GM18867 (cell line): ENCODE measurements around the gene PDGFD.
A peak's percentile ranks its signal among the peaks of the same experiment; 100 is the strongest.

Experiments used
- ATAC-seq: cut with Tn5 transposase; IDR thresholded peaks from one replicate; pipeline ENCODE4 v1.9.1; 2021; ENCODE audit warnings: mild to moderate bottlenecking, moderate library complexity; ENCODE audit not compliant: unreplicated experiment

The PDGFD gene

DNA sequence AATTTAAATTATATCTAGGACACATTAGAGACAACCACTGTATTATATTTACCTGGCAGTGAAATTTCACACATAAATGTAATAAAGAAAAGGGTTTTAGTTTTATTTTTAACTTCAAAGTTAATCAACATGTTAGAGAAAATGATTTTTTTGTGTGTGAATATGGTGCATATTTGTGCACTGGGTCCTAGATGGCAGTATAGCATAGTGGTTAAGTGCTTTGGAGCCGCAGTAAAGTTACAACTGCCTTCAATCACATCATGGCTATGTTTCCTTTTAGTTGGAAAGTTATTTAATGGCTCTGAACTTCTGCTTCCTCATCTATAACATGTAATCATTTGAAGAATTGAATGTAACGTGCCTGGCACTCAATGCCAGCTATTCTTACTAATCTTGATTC lies 236.4 kb downstream of the PDGFD start:
- peak; percentile 23 for ATAC-seq

- no peak for ATAC-seq
Observed at GRCh38 chr11:103926990-103927389, 237.0 kb downstream of the PDGFD start.

- ATAC-seq, result no peak
Observed at GRCh38 chr11:103924166-103925013, 239.6 kb downstream of the PDGFD start.

DNA sequence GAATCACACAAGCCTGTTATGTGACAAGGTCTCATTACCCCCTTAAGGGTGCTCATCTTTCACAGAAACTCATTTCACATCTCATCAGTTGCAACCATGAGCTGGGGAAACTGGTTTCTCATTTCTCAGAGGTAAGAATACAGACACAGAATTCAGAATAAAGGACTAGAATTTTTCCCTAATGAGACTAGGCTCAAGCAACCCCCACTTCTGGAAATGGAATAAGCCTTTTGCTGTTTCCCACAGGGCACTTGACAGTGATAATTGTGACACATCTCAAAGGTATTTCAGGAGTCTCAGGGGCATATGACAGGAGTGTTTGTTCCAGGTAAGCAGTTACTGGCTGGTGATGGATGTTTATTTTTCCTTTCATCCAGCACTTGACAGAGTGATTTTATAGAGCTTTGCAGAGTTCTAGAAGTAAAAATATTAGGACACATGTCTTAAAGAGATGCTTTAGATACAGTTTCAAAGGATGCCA lies 240.5 kb downstream of the PDGFD start:
- no peak for ATAC-seq

GRCh38 chr11:103920933-103921332 lies 243.0 kb downstream of the PDGFD start:
- ATAC-seq, result no peak

DNA sequence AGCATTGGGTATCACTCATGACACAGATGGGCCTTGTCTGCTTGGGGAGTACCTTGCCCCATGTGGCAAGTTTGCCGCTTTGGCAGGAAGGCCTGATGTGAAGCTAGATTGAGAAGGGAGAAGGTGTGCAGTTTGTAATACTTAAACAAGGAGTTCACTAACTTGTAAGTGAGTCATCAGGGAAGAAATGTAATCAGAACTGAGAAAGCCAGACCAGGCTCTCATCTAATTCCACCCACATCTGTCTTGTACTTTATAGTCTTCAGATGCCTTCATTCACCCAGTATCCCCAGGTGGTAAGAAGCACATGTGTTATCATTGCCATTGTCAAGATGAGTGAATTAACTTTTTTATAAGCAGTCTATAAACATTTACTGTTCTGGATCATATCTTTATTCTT lies 243.5 kb downstream of the PDGFD start:
- ATAC-seq, result peak; percentile 56

GRCh38 chr11:103910721-103911120 lies 253.2 kb downstream of the PDGFD start:
- ATAC-seq, result no peak

DNA sequence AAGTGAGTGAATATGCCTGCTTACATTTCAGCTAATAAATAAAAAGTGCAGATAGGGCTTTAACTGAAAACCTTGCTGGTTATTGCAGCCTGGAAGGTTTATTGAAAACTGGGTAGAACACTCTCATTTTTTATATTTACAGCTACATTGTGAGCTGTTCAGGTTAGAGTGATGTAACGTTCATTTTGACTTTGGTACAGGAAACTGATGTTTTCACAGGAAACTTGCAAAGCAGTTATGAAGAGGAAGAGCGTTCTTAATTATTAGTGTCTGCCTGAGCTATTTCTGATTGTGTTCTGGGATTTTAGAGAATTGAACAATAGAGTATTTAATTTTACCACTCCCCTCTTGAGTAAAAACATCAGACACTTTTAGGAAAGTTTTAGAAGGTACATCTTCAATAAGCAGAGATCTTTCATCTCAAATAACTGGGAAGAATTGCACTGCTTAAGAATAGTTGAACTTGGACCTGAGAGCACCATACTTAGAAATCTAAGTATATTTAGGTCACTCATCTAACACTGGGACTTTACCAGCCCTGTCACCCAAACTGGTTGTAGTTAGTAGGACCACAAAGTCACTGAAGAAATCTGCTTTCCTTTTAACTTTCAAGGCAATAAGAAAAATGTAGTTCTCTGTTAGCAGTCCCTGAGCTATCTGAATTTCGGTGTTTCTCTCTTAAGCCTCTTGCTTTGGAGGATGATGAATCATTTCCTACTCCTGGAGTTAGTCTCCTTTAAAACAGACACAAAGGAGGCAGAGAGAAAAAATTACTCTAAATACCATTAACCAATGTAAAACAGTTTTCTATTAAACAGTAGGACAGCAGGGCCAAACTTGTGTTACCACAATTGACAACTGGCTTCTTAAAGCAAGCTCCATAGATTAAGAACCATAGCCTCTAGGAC lies 256.1 kb downstream of the PDGFD start:
- peak; percentile 20 for ATAC-seq

DNA sequence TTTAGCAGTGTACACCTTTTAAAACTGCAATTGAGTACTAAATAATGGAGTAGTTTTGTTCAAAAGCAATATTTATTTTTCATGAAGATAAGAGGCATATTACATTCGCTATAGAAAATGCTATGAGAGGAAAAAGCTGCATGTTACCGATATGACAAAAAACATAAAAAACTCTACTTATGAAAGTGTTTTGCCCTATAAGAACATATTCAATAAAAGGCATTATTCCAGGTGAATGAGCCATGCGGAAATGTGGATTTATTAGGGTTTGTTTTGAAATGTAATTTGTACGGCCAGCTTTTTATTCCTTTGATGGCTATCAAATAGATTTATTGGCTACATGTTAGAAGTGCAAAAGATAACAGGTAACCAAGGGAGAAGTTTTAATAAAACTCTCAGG lies 256.8 kb downstream of the PDGFD start:
- ATAC-seq, result no peak

DNA sequence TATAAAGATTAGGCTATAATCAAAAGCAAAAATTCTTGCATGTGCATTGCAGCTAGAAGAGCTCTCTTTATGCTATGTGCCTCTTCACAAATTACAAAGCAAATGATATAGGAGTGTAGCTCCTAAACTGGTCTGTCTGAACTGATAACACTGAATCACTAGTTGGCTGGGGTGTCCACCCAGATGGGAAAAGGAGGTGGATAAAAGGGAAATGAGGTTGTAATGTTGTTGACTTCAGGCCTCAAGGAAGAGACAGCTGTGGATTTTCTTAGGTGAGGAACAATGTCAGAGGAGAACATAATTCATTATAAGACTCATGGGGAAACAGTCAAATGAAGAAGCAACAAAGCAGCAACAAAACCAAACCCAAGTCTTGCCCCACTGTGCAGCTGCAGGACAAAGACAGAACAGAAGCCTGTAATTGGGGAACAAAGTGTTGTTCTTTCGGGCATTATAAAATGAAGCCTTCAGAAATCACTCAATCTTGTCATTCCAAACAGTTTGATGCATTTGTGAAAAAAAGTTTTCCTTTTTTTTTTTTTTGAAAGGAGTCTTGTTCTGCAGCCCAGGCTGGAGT lies 257.6 kb downstream of the PDGFD start:
- ATAC-seq, result no peak

DNA sequence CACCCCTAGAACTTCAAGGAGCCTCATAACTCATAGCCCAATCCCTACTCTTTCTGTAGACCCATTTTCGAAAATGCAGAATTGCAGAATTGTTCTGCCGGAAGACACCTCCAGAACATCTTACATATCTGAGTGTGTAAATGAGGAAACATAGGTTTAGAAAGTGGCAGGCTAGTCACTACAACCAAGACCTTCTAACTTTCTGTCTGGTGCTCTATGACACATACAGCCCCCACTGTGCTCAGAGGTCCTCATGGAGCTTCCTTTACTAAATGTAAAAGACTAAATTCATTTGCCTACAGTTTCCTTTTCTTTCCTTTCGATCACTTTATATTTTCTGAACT lies 259.7 kb downstream of the PDGFD start:
- peak; percentile 85 for ATAC-seq

GRCh38 chr11:103903621-103904323 lies 260.2 kb downstream of the PDGFD start:
- peak; percentile 84 for ATAC-seq

- ATAC-seq, result no peak
Observed at GRCh38 chr11:103902994-103903393, 261.0 kb downstream of the PDGFD start.

DNA sequence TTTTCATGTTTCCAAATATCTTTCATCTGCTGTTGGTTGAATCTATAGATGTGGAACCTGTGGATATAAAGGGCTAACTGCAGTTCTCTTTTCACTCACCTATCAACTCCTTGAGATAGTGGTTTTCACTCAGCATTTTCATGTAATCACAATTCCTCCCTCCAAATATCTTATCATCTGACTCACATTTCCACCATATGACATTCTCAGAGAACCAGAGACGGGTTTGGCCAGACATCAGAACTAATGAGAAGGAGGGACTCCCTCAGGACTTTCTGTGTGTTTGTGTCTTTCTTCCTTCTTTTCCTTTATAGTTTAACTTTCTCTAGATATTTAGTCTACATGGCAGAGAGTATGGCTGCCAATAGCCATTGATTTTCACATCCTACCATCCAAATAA lies 262.3 kb downstream of the PDGFD start:
- no peak for ATAC-seq

DNA sequence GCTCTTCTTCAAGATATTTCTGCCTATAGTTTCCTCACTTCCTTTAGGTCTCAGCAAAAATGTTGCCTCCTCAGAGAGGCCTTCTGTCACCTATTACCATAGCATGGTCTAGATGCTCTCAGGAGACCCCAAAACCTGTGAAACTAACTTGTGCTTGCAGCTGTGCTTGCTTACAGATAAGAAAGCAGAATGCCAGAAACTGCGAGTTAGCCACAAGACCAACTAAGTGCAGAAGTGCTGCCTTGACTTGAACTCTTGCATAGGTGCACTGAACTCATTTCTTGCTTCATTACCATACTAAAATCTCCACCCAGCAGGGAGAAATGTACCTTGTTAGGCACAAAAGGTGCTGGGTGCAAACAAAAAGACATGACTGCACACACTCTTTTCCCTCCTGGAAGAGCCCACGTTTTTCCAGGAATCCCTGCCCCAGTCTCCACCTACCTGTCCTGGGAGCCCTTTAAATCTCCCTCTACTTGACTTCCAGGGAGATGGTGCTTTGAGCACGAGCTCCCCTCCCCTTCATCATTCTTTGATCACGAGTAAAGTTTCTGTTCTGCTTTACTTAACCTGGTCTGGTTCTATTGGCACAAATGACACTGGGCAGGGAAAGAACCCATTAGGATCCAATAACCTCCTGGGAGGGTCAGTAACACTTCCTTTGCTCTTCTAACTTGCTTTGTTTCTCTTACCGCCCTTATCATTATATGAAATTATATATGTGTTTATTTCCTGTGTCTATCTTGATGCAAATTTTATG lies 265.2 kb downstream of the PDGFD start:
- ATAC-seq, result peak; percentile 73

DNA sequence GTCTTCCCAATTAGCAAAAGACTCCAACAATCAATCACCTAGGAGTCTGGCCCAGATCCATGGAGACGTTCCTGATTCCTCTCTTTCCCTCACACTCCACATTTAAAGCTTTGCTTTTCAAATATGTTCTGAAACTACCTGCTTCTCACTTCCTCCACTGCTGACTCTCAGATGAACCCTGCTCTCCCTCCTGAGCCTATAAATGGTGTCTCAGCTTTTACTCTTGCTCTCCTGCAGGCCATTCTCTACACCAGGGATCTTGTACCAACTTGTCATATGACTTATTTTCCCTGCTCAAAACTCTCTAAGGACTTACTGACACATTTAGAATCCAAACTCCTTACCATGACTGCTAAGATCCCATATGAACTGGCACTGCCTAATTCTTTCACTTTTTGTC lies 265.9 kb downstream of the PDGFD start:
- peak; percentile 64 for ATAC-seq

GRCh38 chr11:103897160-103897936 lies 266.6 kb downstream of the PDGFD start:
- ATAC-seq, result no peak

GRCh38 chr11:103895106-103895505 lies 268.8 kb downstream of the PDGFD start:
- ATAC-seq, result no peak

GRCh38 chr11:103894673-103895072 lies 269.3 kb downstream of the PDGFD start:
- ATAC-seq, result no peak
